ENCODE results near the gene NXPH2. TPM values are rescaled to one million over a fixed set of nuclear protein-coding genes. Genes with fewer than 3 reads are reported as not detected.

The NXPH2 gene
- total RNA-seq, 1 experiment from 2014 or later, result not detected

DNA sequence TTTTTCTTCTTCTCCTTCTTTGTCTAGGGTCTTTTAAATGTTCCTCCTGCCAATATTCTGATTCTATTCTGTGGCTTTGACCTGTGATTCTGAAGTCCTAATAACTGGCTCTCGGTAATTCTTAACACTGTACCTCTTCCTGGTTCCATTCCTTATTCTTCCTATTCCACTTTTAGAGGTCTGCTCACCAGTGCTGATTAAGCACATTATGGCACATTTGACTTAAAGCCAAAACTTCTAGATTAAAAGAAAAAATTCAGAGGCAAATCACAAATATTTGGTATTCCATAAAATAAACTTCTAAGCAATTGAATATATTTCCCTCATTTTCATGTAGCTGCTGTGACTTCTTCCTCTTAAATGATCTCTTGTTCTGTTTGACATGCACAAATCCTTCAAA lies 47.5 kb downstream of the NXPH2 start:
- no peak overlapping the region for H3K4me3 Mint-ChIP-seq (ENCODE audit: unreplicated experiment)
- H3K36me3 Mint-ChIP-seq (ENCODE audit: insufficient read depth, unreplicated experiment), result no peaks in the 10 kb centered on the region
- peaks cover 22% of the 10 kb centered on the region for H3K9me3 Mint-ChIP-seq (ENCODE audit: unreplicated experiment)
- no peak for DNase-seq (ENCODE audit: unreplicated experiment)
- ChIA-PET POLR2A (interaction anchor here (0.7 to 1.2 kb wide), 3 partner anchors 21 to 112 kb away, joined by 3 to 4 read pairs (median 4); no protein-coding TSS in a partner anchor), CTCF (no interaction called here)
- H3K27ac Mint-ChIP-seq (ENCODE audit: low read depth, unreplicated experiment), result no peak overlapping the region
- no TSS peak for BruUV-seq (replicated peaks)
- intact Hi-C loops (cut with micrococcal nuclease), result no loop called here
- no peaks in the 10 kb centered on the region for H3K27me3 Mint-ChIP-seq (ENCODE audit: insufficient read depth, unreplicated experiment)
- no peaks in the 10 kb centered on the region for H3K4me1 Mint-ChIP-seq (ENCODE audit: insufficient read depth, unreplicated experiment)
- TF ChIP-seq CTCF (IDR thresholded peaks at IDR 0.05; ENCODE audit: unreplicated experiment), result no peak

- no peak for TF ChIP-seq CTCF (IDR thresholded peaks at IDR 0.05; ENCODE audit: unreplicated experiment)
- no peaks in the 10 kb centered on the region for H3K36me3 Mint-ChIP-seq (ENCODE audit: insufficient read depth, unreplicated experiment)
- H3K27ac Mint-ChIP-seq (ENCODE audit: low read depth, unreplicated experiment), result no peak overlapping the region
- ChIA-PET POLR2A (no interaction called here), CTCF (no interaction called here)
- BruUV-seq (replicated peaks), result no TSS peak
- peaks cover 14% of the 10 kb centered on the region for H3K9me3 Mint-ChIP-seq (ENCODE audit: unreplicated experiment)
- H3K4me1 Mint-ChIP-seq (ENCODE audit: insufficient read depth, unreplicated experiment), result no peaks in the 10 kb centered on the region
- no peaks in the 10 kb centered on the region for H3K27me3 Mint-ChIP-seq (ENCODE audit: insufficient read depth, unreplicated experiment)
- no peak overlapping the region for H3K4me3 Mint-ChIP-seq (ENCODE audit: unreplicated experiment)
- DNase-seq (ENCODE audit: unreplicated experiment), result no peak
- intact Hi-C loops (cut with micrococcal nuclease), result no loop called here
Measured at GRCh38 chr2:138730497-138731030, 49.6 kb downstream of the NXPH2 start.

DNA sequence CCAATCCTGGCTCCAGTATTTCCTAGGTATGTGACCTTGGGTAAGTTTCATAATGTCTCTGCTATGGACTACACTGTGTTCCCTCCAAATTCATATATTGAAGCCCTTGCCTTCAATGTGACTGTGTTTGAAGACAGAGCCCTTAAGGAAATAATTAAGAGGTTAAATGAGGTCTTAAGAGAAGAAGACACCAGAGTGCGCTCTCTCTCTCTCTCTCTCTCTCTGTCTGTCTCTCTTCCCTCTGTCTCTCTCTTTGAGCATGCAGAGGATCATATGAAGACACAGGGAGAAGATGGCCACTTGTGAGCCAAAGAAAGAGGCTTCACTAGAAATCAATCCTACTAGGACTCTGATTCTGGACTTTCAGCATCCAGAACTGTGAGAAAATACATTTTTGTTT lies 52.2 kb downstream of the NXPH2 start:
- no peak for DNase-seq (ENCODE audit: unreplicated experiment)
- H3K4me1 Mint-ChIP-seq (ENCODE audit: insufficient read depth, unreplicated experiment), result no peaks in the 10 kb centered on the region
- POLR2A ChIA-PET, result no interaction called here
- no peaks in the 10 kb centered on the region for H3K36me3 Mint-ChIP-seq (ENCODE audit: insufficient read depth, unreplicated experiment)
- no TSS peak for BruUV-seq (replicated peaks)
- H3K4me3 Mint-ChIP-seq (ENCODE audit: unreplicated experiment), result no peak overlapping the region
- no peaks in the 10 kb centered on the region for H3K9me3 Mint-ChIP-seq (ENCODE audit: unreplicated experiment)
- no peaks in the 10 kb centered on the region for H3K27me3 Mint-ChIP-seq (ENCODE audit: insufficient read depth, unreplicated experiment)
- no peak for TF ChIP-seq CTCF (IDR thresholded peaks at IDR 0.05; ENCODE audit: unreplicated experiment)
- CTCF ChIA-PET, result interaction anchor here (0.6 to 2.7 kb wide), 3 partner anchors 59 to 596 kb away, joined by 3 to 11 read pairs (median 3); no protein-coding TSS in a partner anchor
- intact Hi-C loops (cut with micrococcal nuclease), result no loop called here
- H3K27ac Mint-ChIP-seq (ENCODE audit: low read depth, unreplicated experiment), result no peak overlapping the region

GRCh38 chr2:138726681-138727080 lies 53.5 kb downstream of the NXPH2 start:
- Mint-ChIP-seq H3K4me1 (ENCODE audit: insufficient read depth, unreplicated experiment) (no peaks in the 10 kb centered on the region), H3K36me3 (ENCODE audit: insufficient read depth, unreplicated experiment) (no peaks in the 10 kb centered on the region), H3K4me3 (ENCODE audit: unreplicated experiment) (no peak overlapping the region), H3K27me3 (ENCODE audit: insufficient read depth, unreplicated experiment) (no peaks in the 10 kb centered on the region), H3K27ac (ENCODE audit: low read depth, unreplicated experiment) (no peak overlapping the region), H3K9me3 (ENCODE audit: unreplicated experiment) (no peaks in the 10 kb centered on the region)
- TF ChIP-seq CTCF (IDR thresholded peaks at IDR 0.05; ENCODE audit: unreplicated experiment), result no peak
- ChIA-PET CTCF (no interaction called here), POLR2A (no interaction called here)
- BruUV-seq (replicated peaks), result no TSS peak
- intact Hi-C loops (cut with micrococcal nuclease), result no loop called here
- no peak for DNase-seq (ENCODE audit: unreplicated experiment)
